ENCODE data around the gene SOX6.

- no peak for TF ChIP-seq CTCF (IDR thresholded peaks at IDR 0.05)
- TF ChIP-seq POLR2AphosphoS5 (IDR thresholded peaks at IDR 0.05; ENCODE audit: low read depth, low read length), result no peak
- no peak for TF ChIP-seq SIN3A (IDR thresholded peaks at IDR 0.05; ENCODE audit: borderline replicate concordance, insufficient read depth, low read depth, low read length)
- no peak for TF ChIP-seq REST (IDR thresholded peaks at IDR 0.05; ENCODE audit: insufficient read depth in 1 of 2, low read depth in 2 of 2, low read length in 1 of 2)
- TF ChIP-seq TCF7L2 (IDR thresholded peaks at IDR 0.05; ENCODE audit: low read depth, low read length), result no peak
Observed at GRCh38 chr11:16059332-16059731, 297.0 kb downstream of the SOX6 start.
